HCT116 (cell line): ENCODE measurements around the gene CCDC30. TPM values are rescaled to one million over a fixed set of nuclear protein-coding genes. Genes with fewer than 3 reads are reported as not detected.

Experiments
- ATAC-seq: fragments of 200-7000 bp; cut with Tn5 transposase; 2 replicates; pipeline ENCODE4 v1.9.1; 2020; ENCODE audit warnings: mild to moderate bottlenecking, moderate library complexity
- BruUV-seq: library from RNA; stranded (reverse); fragments of 400-500 nt; replicated peaks from 2 replicates; lab custom pipeline; 2021; lab: Mats Ljungman, UMichigan
- CTCF ChIA-PET: fragments of 300-600 bp; sonication (Branson Sonifier 250); formaldehyde crosslinking; loops from one replicate; lab custom pipeline; 2021; ENCODE audit warnings: antibody characterized with exemption; lab: Charles Lee
- POLR2A ChIA-PET: fragments of 300-600, 350-600 bp; sonication (Branson Sonifier 250); formaldehyde crosslinking; loops from one replicate; lab custom pipeline; 2021; ENCODE audit warnings: antibody characterized with exemption; lab: Charles Lee
- RAD21 ChIA-PET, 2 experiments: fragments of 300-600 bp; sonication (Branson Sonifier 250); formaldehyde crosslinking; loops; one replicate each; lab custom pipeline; 2023; ENCODE audit warnings: low total read pairs in 2 of 2; ENCODE audit not compliant: uncharacterized antibody in 2 of 2, unreplicated experiment in 2 of 2, low non-redundant PET in 1 of 2; lab: Charles Lee
- DNase-seq: peaks from one replicate; pipeline ENCODE4 v3.0.0-alpha.2; 2010; ENCODE audit warnings: low read depth, low spot score
- H2AFZ ChIP-seq: fragments of 200-600 bp; shearing (Covaris generic), sonication (generic); 2 replicates; pipeline ENCODE4 v1.6.1; 2017; ENCODE audit warnings: low read depth, mixed run types, mixed read lengths, antibody characterized with exemption, low read length; ENCODE audit not compliant: poor library complexity, severe bottlenecking
- H3K27ac ChIP-seq: 2 replicates; pipeline ENCODE4 v1.5.1; 2012; ENCODE audit warnings: low read depth, low read length
- H3K27me3 ChIP-seq: fragments of 200-600 bp; sonication (generic); 2 replicates; pipeline ENCODE4 v1.6.1; 2016; ENCODE audit warnings: mixed run types, low read length, mixed read lengths; ENCODE audit not compliant: insufficient read depth
- H3K36me3 ChIP-seq, 2 experiments: fragments of 200-500 bp in 1 of 2; fragments of 200-600 bp in 1 of 2; sonication (Bioruptor generic) in 1 of 2; sonication (generic) in 1 of 2; 2 replicates each; pipeline versions ENCODE4 v1.5.1 to v1.6.1; 2014 to 2016; ENCODE audit warnings: low read length in 2 of 2, inconsistent platforms in 1 of 2, mixed read lengths in 1 of 2, mixed run types in 1 of 2; ENCODE audit not compliant: insufficient read depth in 2 of 2, control insufficient read depth in 1 of 2
- H3K4me1 ChIP-seq, 2 experiments: fragments of 200-600 bp in 1 of 2; sonication (generic) in 1 of 2; 2 replicates each; pipeline versions ENCODE4 v1.5.1 to v1.6.1; 2012 to 2017; ENCODE audit warnings: low read length in 2 of 2, inconsistent platforms in 1 of 2, mild to moderate bottlenecking in 1 of 2, mixed read lengths in 1 of 2, mixed run types in 1 of 2, moderate library complexity in 1 of 2; ENCODE audit not compliant: insufficient read depth in 2 of 2, control insufficient read depth in 1 of 2
- H3K4me2 ChIP-seq: fragments of 200-600 bp; sonication (generic); 2 replicates; pipeline ENCODE4 v1.6.1; 2017; ENCODE audit warnings: mixed run types, low read length, mixed read lengths
- H3K4me3 ChIP-seq, 2 experiments: fragments of 200-600 bp in 1 of 2; sonication (generic) in 1 of 2; replicated peaks in 1 of 2; 2 replicates each; pipeline ENCODE4 v1.5.1; 2011 to 2016; ENCODE audit warnings: low read length in 2 of 2, control low read depth in 1 of 2, low read depth in 1 of 2, mild to moderate bottlenecking in 1 of 2, mixed read lengths in 1 of 2, mixed run types in 1 of 2
- H3K79me2 ChIP-seq: fragments of 200-600 bp; sonication (generic); 2 replicates; pipeline ENCODE4 v1.6.1; 2017; ENCODE audit warnings: mild to moderate bottlenecking, mixed run types, low read length, moderate library complexity, mixed read lengths; ENCODE audit not compliant: insufficient read depth
- H3K9ac ChIP-seq: fragments of 200-600 bp; sonication (generic); 2 replicates; pipeline ENCODE4 v1.6.1; 2016; ENCODE audit warnings: low read length, mixed read lengths
- H3K9me2 ChIP-seq: fragments of 200-600 bp; sonication (generic), shearing (Covaris generic); 2 replicates; pipeline ENCODE4 v1.6.1; 2017; ENCODE audit warnings: mixed run types, mild to moderate bottlenecking, moderate library complexity; ENCODE audit not compliant: insufficient read depth
- H3K9me3 ChIP-seq, 2 experiments: fragments of 200-500 bp in 1 of 2; fragments of 200-600 bp in 1 of 2; sonication (Bioruptor generic) in 1 of 2; sonication (generic) in 1 of 2; 2 replicates each; pipeline ENCODE4 v1.6.1; 2014 to 2017; ENCODE audit warnings: low read length in 2 of 2, mixed read lengths in 2 of 2, inconsistent platforms in 1 of 2, low read depth in 1 of 2, mild to moderate bottlenecking in 1 of 2, mixed run types in 1 of 2, moderate library complexity in 1 of 2; ENCODE audit not compliant: control insufficient read depth in 1 of 2, insufficient read depth in 1 of 2
- H4K20me1 ChIP-seq: fragments of 200-600 bp; sonication (generic), shearing (Covaris generic); 2 replicates; pipeline ENCODE4 v1.6.1; 2017; ENCODE audit warnings: mixed run types, mild to moderate bottlenecking, moderate library complexity; ENCODE audit not compliant: insufficient read depth
- CBX3 ChIP-seq: IDR thresholded peaks from 2 replicates; pipeline ENCODE4 v1.6.1; 2012; ENCODE audit warnings: low read depth
- CEBPB ChIP-seq: IDR thresholded peaks from 2 replicates; pipeline ENCODE4 v1.6.1; 2012; ENCODE audit warnings: low read depth
- CTCF ChIP-seq, 3 experiments: fragments of 200-600 bp in 1 of 3; sonication (generic) in 1 of 3; IDR thresholded peaks in 2 of 3; conservative IDR thresholded peaks in 1 of 3; 2 replicates each; pipeline ENCODE4 v1.5.1; 2012 to 2017; ENCODE audit warnings: low read depth in 2 of 3, low read length in 2 of 3, antibody characterized with exemption in 1 of 3, borderline replicate concordance in 1 of 3, control low read depth in 1 of 3, mild to moderate bottlenecking in 1 of 3, mixed read lengths in 1 of 3, mixed run types in 1 of 3, moderate library complexity in 1 of 3; ENCODE audit not compliant: insufficient read depth in 1 of 3
- EGR1 ChIP-seq: IDR thresholded peaks from 2 replicates; pipeline ENCODE4 v1.6.1; 2012; ENCODE audit warnings: low read depth
- ELF1 ChIP-seq: IDR thresholded peaks from 2 replicates; pipeline ENCODE4 v1.6.1; 2012; ENCODE audit warnings: low read depth, borderline replicate concordance
- EZH2 ChIP-seq: fragments of 200-600 bp; sonication (generic); IDR thresholded peaks from 2 replicates; pipeline ENCODE4 v1.6.1; 2017; ENCODE audit warnings: antibody characterized with exemption, mixed run types
- EZH2phosphoT487 ChIP-seq: fragments of 200-600 bp; IDR thresholded peaks from 2 replicates; pipeline ENCODE4 v1.6.1; 2018; ENCODE audit warnings: antibody characterized with exemption, borderline replicate concordance
- FOSL1 ChIP-seq: IDR thresholded peaks from 2 replicates; pipeline ENCODE4 v1.6.1; 2012; ENCODE audit warnings: low read depth
- MAX ChIP-seq: IDR thresholded peaks from 2 replicates; pipeline ENCODE4 v1.6.1; 2012
- POLR2AphosphoS5 ChIP-seq: IDR thresholded peaks from 2 replicates; pipeline ENCODE4 v1.6.1; 2011; ENCODE audit warnings: mild to moderate bottlenecking, low read depth, low read length, moderate library complexity
- SRF ChIP-seq: IDR thresholded peaks from 2 replicates; pipeline ENCODE4 v1.6.1; 2012; ENCODE audit warnings: low read depth
- TCF7L2 ChIP-seq: IDR thresholded peaks from 2 replicates; pipeline ENCODE4 v1.7.0; 2011; ENCODE audit warnings: borderline replicate concordance, inconsistent platforms; ENCODE audit not compliant: insufficient read depth, insufficient read length; ENCODE audit errors: extremely low read depth
- YY1 ChIP-seq: IDR thresholded peaks from 2 replicates; pipeline ENCODE4 v1.6.1; 2011; ENCODE audit warnings: low read length, low read depth, moderate library complexity, mild to moderate bottlenecking; ENCODE audit not compliant: insufficient replicate concordance; ENCODE audit errors: extremely low read depth
- ZBTB33 ChIP-seq: IDR thresholded peaks from 2 replicates; pipeline ENCODE4 v1.6.1; 2011; ENCODE audit warnings: mild to moderate bottlenecking, low read length, moderate library complexity; ENCODE audit not compliant: insufficient replicate concordance; ENCODE audit errors: extremely low read depth
- ZFX ChIP-seq: fragments of 450-650 bp; IDR thresholded peaks from 2 replicates; pipeline ENCODE4 v1.6.1; 2017
- ZNF274 ChIP-seq: fragments of 200-500 bp; sonication (Bioruptor generic); IDR thresholded peaks from 2 replicates; pipeline ENCODE4 v1.6.1; 2014; ENCODE audit warnings: mild to moderate bottlenecking, low read depth, low read length, inconsistent platforms
- intact Hi-C: fragments of 100-400 bp; cut with micrococcal nuclease; formaldehyde crosslinking; loops from 2 replicates; pipeline ENCODE4 v1.10.0; 2022
- total RNA-seq: library from RNA; stranded (reverse); gene quantifications from one replicate; pipeline ENCODE4 v1.2.1, GENCODE V29; 2021; ENCODE audit not compliant: unreplicated experiment
- TF ChIP-seq, protein P1 (sequence below): IDR thresholded peaks from 2 replicates; pipeline ENCODE4 v1.6.1; 2012

CCDC30 gene
- total RNA-seq, 1 experiment from 2014 or later, result 2.0 TPM

DNA sequence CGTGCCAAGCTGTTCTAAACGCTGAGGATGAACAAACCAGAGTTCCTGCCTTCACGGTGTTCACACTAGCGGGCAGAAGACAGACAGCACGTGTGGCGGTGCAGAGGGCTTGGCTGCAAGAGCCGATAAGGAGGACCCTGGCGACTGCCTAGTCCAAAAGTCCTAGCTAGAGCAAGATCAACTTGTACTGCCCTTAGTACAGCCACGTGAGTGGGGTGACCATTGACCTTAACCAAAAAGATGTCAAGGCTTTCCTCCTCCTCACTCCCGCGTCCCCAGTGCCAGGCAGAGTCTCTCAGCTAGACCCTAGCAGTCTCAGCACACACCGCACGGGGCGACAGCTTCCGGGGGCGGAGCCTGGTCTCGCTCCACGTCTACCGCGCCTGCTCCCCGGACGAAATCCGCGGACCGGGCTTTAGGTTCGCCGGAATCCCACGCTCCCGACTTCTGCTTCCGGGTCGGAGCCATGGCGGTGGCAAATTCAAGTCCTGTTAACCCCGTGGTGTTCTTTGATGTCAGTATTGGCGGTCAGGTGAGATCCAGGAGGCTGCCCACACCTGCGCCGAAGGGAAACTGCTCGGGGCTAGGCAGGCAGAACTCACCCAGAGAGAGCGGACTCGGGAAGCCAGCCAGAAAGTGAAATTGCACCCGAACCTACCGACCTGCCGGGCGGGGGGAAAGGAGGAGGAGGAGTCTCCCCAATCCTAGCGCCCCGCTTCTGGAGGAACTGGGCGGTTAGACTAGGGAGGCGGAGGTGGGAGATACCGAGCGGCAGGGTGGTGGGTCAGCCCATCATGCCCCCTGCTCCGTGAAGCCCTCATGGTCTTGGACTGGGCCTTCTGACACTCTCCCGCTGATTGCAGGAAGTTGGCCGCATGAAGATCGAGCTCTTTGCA is 195.1 kb downstream of the CCDC30 start, which contains the start of gene PPIH (continued):
- TF ChIP-seq ZBTB33 (peak; percentile 19), CBX3 (0 out of 2 replicates have a peak, but pooled peaks have one; percentile 39)

DNA sequence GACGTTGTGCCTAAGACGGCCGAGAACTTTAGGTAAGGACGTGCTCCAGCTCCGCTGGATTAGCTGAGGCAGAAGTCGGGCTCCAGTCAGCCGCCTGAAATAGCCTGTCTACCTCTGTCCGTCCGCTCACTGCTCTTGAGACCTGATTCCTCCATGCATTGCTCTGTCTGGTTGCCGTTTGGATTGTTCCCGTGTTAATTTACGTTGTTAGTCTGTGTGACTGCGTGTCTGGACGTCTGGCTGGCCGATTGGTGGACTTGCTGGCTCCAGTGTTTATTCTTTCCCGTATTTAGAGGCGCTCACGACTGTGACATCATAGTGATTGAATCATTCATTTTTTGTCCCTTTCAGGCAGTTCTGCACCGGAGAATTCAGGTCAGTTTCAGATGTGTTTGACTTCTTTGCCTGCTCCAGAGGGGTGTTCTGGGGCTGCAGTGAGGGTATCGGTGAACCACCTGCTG is 195.8 kb downstream of the CCDC30 start:
- Histone ChIP-seq H2AFZ (no peak overlapping the region), H3K4me2 (peak overlapping the region; percentile 92), H3K9ac (peak overlapping the region; percentile 94), H3K79me2 (peaks cover 55% of the 10 kb centered on the region), H3K27ac (peak overlapping the region; percentile 70), H3K9me3 (no peaks in the 10 kb centered on the region), H3K36me3 (peaks cover 8 to 26% of the 10 kb centered on the region in 2 experiments), H3K4me3 (peak overlapping the region; percentile 89 to 98), H3K4me1 (peaks cover 11 to 21% of the 10 kb centered on the region in 2 experiments; a peak in 3 of 4 replicates), H4K20me1 (no peaks in the 10 kb centered on the region), H3K27me3 (no peaks in the 10 kb centered on the region), H3K9me2 (no peaks in the 10 kb centered on the region)
- TF ChIP-seq POLR2AphosphoS5 (no peak), CTCF (IDR thresholded peaks at IDR 0.05 in 2 of 3, conservative IDR thresholded peaks at IDR 0.05 in 1 of 3; ENCODE audit: borderline replicate concordance in 1 of 3, insufficient read depth in 1 of 3, low read depth in 2 of 3, low read length in 2 of 3) (no peak), ELF1 (no peak), YY1 (no peak), MAX (no peak), EZH2 (no peak), SRF (no peak), EZH2phosphoT487 (no peak), ZFX (no peak), ZNF274 (no peak), EGR1 (no peak), CEBPB (no peak), CBX3 (no peak), FOSL1 (no peak), TCF7L2 (no peak)
- TF ChIP-seq, protein P1, sequence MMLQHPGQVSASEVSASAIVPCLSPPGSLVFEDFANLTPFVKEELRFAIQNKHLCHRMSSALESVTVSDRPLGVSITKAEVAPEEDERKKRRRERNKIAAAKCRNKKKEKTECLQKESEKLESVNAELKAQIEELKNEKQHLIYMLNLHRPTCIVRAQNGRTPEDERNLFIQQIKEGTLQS, result no peak
- ATAC-seq (peak; percentile 4; the same call in 1 of the 2 replicates), DNase-seq (no peak)
- RAD21 ChIA-PET, result no interaction called here
- POLR2A ChIA-PET, result no interaction called here
- CTCF ChIA-PET, result no interaction called here
- intact Hi-C loops, result loop anchor here (10.0 kb wide), 1 partner anchor 314 kb away; no protein-coding TSS in a partner anchor
- BruUV-seq, result no TSS peak
